NCI-H2029 (cell line): ENCODE measurements around the gene MAML1.

Source experiments
- DNase-seq: peaks from one replicate; lab custom pipeline; 2025; lab: John Stamatoyannopoulos, UW

The MAML1 gene

DNA sequence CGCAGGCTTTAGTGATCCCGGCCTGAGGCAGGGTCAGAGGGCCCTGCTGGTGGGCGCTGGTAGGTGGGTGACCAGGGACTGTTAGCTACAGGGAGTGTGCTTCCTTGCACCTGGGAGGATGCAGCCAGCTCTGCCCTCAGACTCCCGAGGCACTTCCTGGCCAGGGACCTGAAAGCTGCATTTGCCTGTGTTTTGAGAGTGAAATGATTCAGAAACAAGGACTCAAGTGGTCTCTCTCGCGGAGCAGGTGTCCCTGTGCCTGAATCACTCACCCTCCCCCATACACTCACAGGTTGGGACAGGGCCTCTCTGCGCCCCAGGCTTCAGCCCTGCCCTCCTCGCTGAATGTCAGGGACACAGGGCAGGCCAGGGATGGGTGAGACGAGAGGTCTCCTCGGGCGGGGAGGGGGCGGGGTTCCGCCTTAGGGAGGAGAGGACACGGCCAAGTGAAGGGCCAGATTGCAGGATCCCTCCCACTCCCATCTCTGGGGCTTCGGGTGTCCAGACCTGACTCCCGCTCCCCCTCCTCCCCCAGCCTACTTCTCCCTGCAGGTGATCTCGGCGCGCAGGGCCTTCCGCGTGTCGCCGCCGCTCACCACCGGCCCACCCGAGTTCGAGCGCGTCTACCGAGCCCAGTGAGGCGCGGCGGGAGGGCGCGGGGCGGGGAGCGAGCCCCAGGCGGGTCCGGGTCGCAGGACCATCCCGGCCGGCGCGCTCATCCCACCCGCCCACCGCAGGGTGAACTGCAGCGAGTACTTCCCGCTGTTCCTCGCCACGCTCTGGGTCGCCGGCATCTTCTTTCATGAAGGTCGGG, 62.6 kb downstream of the MAML1 start:
- peak; percentile 57 for DNase-seq

DNA sequence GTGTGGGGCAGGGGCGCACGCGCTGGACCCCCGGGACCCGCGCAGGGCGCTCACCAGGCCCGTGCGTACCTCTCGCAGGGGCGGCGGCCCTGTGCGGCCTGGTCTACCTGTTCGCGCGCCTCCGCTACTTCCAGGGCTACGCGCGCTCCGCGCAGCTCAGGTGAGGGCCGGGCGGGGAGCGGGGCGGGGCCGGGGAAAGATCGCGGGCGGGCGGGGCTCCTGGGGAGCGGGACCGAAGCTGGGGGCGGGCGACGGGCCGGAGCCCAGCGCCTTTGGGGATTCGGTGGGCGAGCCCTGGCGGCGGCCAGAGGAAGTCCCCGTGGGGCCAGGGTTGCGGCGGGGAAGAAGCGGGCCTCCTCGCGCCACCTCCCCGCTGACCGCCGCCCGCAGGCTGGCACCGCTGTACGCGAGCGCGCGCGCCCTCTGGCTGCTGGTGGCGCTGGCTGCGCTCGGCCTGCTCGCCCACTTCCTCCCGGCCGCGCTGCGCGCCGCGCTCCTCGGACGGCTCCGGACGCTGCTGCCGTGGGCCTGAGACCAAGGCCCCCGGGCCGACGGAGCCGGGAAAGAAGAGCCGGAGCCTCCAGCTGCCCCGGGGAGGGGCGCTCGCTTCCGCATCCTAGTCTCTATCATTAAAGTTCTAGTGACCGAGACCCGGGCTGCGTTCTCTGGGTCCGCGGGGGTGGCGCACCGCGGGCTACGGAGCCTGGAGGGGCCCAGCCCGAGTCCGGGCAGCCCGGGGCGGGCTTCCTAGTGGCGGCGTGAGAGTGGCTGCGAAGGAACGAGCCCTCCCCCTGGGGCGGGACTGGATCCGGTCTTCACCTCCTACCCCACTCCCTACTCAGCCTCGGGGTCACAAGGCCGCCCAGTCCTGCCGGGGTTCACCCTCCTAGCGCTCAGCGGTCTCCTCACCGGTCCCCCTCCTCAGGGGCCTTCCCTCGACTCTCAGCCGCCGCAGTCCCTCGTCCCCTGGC, 63.5 kb downstream of the MAML1 start:
- peak; percentile 76 for DNase-seq

DNA sequence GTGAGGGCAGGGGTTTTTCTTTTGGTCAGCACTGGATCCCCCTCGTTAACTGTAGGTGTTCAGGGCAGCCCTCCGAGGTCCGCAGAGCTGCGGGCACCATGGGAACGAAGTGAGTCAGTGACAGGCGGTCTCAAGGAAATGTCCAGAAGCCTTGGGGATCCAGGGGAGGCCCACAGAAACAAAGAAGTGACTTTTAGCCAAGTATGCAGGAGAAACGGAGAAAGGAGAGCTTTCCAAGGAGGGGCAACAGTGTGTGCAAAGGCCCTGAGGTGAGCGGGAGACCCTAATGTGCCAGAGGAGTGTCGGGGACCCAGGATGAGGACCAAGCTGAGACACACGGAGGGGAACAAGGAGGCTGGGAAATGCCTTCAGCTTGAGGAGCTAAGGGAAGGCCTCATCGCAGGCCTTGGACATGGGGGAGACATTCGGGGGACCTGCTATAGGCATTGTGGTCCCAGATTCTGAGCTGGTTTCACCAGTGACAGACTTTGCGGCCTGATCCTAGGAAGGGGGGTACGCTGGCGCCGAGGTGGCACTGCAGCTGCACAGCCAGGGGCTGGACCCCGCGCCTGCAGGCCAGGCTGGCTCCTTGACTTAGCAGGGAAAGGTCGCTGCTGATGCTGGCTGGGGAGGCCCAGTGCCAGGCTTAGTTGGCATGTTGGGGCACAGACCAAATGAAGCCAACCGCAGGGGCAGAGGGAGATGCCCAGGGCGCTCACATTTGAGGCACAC, 64.4 kb downstream of the MAML1 start:
- DNase-seq, result no peak

DNA sequence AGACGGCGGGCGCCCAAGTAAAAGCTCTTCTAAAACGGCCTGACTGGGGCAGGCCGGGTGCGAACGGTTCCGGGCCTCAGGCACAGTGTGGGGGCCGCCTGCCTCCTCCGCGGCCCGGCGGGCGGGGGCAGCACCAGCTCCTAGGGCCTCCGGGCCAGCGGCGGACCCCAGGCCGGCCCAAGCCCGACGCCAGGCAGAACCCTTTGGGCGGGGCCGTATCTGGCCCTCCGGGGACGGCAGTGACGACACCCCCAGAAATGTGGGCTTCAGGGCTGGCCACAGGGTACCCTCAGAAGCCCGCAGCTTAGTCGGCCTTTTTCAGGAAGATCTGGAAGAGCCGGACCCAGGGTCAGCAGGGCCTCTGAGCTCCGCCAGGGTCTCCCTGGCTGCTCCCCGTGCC, 65.1 kb downstream of the MAML1 start:
- DNase-seq, result no peak

DNA sequence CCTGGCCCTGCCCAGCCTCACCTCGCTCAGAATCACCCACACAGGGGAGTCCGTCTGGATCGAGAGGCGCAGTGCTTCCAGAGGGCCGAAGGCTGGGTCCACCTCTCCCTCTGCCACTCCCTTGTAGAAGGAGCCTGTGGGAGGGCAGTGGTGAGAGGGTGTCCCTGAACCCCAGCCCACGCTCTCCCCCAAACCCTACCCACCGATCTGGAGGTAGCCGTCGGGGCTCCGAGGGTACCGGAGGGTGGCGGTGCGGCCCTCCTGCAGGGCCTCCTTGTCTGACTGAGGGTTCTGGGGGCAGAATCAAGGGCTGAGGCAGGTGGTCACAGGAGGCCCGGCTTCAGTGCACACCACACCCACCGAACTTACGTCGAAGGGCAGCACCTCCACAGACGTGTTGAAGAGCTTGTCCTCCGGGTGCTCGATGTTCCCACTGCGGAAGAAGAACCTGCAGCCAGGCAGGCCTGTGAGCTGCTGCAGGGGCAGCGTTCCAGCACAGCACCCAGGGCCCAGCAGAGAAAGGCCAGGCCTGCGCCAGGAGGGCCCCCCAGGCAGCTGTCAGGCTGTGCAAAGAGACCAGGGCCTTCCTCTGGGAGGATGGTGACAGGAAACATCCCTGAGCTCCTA, 65.6 kb downstream of the MAML1 start:
- no peak for DNase-seq

DNA sequence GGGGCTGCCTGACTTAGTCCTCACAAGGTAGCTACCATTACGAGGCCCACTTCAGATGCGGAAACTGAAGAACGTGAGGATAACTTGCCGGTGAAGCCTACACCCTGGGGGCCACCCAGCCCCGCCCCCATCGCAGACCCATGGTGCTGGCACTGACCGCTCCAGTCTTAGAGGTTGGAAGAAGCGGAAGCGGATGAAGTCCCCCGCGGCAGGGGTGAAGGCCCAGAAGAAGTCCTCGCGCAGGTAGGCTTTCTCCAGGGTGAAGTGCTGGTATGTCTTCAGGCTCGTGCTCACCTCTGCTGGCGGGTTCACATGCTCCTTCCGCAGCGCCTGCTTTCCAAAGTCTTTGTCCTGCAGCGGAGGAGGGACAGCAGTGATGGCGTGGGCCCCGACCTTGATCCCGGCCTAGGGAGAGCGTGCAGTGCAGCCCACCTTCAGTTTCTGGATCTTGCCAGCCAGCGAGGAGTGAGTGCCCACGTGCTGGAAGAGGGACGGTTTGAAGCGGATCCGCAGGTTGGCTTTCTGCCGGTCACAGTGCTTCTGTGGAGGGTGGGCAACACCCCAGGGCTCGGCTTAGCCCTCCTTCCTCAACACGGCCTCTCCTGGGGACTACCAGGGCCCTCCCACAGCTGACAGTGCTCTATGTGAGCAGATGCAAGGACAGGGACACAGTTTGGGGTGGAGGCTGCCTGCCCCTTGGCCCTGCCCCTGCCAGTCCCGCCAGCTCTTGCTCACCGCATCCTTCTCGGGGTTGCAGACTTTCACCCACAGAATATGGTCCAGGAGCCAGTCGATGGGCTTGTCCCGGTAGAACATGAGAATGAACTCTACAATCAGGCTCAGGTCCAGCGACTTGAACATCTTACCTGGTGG, 66.4 kb downstream of the MAML1 start:
- no peak for DNase-seq

DNA sequence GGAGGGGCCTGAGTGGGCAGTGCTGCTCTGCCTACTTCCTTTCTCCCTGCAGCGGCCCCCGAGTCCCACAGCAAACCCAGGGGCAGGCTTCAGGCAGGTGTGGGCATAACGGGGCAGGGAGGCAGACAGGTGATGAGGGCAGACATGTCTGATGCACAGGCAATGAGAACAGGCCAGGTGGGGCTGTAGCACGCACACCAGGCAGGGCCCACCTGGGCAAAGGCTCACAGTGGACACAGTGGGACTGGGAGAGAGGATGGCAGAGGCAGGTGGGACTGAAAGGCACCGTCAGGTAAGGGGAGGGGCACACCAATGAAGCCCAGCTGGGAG, 67.0 kb downstream of the MAML1 start:
- no peak for DNase-seq

DNA sequence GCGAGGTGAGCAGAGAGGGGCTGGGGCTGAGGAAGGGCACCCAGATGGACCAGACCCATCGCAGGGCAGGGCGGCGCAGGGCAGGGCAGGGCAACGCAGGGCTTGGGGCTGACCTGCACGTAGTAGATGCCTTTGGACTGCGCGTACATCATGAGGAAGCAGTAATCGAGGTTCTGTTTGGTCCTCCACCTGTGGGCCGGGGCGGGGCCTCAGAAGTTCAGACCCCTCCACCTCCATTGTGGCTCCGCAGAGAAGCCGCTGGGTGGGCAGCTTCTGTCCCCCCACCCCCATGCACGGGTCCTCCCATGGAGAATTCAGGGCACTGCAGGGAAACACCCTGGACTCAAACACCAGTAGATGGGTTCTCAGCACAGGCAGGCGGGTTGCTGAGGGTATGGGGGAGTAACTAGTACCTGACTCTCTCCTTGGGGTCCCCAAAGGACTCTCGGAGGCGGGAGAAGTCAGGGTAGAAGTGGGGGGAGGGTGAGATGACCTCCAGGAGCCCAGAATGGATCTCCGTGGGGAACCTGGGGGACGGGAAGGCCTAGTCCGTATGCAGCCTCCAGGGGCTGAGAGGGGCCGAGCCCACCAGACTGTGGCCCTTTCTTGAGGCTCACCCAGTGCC, 67.6 kb downstream of the MAML1 start:
- DNase-seq, result no peak

DNA sequence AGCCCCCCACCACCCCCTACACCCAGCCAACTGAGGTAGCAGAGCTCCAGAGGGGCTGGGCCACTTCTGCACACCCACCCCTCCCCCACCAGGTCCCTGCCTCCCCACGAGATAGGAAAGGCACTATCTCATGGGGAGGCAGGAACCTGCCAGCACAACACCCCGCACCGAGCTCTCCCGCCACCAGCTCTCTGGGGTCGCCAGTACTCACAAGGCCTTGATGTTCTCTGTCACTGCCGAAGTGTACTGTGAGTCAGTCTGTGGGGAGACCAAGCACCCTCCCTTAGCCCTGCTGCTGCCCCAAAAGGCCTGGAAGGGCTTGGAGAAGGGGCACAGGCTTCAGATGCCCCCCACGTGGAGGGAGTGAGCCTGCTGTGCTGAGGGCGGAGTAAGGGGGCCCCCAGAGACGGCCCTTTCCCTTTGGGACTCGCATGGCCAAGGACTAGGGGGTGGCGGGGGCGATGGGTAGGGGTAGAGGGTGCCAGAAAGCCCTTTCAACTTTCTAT, 68.1 kb downstream of the MAML1 start:
- DNase-seq, result no peak

DNA sequence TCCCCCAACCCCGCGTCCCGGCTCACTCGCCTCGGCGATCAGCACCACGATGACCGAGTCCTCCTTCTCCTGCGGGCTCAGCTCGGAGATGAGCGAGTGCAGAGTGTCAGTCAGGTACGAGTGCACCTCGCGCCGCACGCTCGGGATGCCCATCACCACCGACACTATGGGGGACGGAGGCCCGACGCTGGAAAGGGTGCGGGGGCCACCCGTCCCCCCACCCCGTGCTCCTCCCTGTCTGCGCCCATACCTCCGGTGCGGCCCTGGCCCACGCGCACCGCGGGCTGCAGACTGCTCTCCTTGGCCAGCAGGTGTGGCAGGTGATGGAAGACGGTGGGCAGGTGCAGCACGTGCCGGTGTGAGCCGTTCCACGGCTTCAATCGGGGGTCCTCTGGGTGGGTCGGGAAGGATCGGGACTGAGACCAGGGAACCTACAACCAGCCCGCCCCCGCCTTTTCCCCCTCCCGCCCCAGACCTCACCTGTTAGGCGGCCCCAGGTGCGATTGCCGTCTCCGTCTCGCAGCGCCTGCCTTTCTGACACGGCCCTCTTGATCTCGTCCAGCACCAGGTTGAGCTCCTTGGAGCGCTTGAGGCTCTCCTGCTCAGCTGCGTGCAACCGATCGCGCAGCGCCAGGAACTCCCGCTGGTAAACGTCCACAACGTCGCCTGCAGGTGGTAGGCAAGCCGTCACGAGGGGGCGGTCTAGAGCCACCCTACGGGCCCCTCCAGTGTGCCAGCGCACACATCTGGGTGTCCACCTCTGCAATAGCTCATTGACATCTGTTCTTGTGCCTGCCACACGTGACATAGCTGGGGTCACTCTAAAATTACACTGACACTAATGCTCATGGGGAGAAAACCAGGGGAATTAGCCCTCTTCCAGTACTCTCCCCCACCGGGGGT, 68.9 kb downstream of the MAML1 start:
- DNase-seq, result no peak

DNA sequence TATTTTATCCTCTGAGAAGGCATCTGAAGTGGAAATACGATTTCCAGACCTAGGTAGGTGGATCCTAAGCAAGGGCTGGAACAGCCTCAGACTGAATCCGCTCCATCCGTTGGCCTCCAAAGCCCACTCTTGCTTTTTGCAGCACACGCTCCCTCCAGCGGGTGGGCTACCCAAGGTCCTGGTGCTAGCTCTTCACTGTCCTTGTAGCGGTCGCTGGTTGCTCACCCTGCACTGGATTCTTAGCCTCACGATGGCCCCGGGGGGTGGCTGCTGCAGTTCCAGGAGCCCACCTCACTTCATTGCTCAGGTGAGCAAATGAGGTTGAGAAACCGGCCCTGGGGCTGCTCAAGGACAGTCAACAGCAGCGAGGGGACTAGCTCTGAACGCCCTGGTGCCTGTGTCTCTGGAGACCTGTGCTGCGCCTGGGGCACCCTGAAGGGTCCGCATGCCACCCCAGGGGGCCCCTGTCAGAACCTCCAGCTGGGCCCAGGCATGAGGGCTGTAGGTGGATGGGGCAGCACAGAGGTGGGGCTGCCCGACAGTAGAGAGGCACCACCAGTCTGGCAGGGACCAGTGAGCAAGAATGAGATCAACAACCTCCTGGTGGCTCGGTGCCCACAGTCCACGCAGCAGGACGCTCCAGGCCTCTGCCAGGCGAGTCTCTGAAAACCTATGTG, 69.7 kb downstream of the MAML1 start:
- DNase-seq, result no peak

DNA sequence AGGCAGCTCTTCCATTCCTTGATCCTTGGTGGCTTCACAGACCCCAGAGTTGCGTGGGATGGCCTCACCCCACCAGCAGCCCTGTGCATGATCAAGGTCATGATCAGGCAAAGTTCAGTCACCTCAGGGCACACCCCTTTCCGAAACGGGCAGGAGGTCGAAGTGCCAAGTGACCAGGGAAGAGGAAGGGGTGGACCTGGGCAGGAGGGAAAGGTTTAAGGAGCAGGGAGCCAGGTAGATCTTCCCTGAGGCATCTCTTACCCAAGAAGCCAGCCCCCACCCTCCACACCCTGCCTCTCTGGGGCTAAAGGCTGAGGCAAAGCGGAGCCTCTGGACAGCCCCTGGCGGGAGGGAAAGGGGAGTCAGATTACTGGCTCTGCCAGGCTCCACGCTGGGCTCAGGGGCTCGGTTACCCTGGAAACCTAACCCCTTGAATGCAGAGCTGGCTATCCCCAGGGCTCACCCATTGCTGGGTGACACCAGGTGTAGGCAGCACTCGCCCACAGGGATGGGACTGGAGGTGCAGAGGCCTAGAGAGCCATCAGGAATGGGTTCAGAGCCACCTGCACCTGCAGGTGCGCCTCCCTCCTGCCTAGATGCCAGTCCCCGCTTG, 70.4 kb downstream of the MAML1 start:
- DNase-seq, result peak; percentile 29

DNA sequence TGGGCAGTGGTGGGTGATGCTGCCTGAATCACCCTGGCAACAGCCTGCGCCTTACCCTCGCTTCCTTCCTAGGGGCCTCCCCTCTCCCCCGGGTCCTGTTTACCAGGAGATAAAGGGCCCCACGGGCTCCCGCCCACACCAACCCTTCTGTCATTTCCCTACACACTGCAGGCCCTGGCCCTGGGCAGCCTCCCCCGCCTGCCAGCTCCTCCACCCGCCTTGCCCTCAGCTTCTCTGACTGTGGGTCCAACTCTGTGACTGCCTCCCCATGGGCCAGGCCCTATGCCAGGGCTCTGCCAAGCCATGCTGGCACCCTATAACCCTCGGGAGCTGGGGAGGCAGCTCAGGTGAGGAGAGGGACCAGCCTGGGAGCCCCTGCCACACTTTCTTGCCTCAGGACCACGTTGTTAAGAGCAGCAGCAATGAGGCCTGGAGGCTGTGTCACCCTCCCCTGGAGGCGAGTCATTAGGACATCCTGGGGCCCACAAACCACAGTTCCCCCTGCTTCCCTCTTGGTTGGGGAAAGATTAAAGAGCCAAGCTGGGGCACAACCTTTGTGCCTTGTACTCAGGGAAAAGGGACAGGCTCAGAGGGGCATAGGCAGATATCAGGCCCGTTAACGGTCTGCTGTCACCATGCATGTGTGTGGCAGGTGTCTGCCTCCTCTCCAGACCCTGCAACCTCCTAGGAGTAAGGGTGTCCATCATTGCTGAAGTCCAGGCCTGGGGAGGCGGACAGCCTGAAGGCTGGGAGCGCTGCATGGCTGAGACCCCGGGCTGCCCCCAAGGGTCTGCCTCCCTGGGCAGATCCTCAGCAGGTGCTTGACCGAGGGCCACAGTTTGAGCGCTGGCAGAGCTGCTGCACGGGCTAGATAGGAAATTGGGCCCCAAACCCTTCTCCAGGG, 71.3 kb downstream of the MAML1 start:
- DNase-seq, result no peak

DNA sequence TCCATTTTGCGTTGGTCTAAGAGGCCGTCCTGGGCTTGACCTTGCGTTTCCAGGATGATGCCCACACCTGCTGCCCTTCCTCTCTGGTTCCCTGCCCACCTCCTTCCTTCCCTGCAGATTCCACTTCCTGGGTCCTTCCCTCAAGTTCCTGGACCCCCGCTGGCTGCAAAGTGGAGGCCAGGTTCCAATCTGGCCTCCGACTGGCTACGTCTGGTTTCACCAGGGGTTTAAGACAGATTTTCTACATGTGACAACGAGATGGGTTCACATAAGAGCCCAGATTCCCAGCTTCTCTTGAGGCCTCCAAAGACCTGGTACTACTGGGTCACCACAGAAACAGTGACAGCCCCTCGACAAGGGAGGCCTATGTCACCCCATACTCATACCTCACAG, 71.9 kb downstream of the MAML1 start:
- DNase-seq, result no peak

DNA sequence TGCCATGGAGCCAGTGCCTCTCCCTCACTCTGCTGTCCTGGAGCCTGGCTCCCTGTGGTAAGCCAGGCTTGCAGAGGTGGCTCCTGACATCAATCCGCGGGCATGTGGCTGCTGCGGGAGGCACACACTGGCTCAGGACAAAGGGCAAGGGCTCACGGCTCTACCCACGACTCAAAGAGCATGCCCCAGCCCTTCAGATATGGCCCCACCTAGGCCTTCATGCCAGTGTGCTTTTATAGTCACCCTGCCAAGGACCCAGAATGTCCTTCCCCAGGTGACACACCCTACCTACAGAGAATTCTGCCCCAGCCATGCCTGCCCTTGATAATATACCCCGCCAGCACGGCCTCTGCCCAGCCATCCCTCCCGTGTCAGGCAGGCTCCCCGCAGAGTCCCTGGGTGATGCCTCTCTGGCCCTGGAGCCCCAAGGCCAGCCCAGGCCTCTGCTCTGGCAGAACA, 72.5 kb downstream of the MAML1 start:
- no peak for DNase-seq

DNA sequence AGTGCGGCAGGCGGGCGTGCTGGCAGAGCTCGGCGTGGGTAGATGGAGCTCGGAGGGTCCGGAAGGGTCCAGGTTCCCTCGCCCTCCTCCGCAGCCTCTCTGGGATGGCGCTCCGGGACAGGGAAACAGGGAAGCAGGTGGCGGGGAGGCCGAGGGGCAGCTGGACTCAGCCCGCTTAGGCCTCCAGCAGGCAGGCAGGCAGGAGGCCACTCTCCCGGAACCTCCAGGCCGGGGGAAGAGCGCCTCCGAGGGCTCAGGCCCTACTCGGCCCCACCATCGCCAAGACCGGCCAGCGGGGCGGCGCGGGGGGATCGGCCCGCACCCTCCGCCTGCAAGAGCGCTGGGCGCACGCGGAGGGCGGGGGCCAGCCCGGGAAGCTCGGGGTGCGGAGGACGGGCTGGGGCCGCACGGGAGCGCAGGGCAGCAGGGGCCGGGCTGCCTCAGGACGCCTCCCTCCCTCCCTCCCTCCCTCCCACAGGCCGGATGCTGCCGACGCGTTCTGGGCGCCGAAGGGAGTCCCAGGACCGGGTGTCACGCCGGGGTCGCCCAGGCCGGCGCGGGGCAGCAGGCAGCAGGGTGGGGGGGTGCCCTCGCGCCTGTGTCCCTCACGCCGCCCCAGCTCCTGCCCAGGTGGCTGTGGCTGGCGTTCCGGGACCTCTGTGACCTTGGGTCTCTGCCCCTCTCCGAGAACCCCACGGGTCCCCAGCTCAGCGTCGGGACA, 73.1 kb downstream of the MAML1 start:
- DNase-seq, result no peak
